GM18519 (cell line): ENCODE data around the gene KCNQ1OT1.

Source experiments
- ATAC-seq: cut with Tn5 transposase; IDR thresholded peaks from one replicate; pipeline ENCODE4 v1.9.1; 2021; ENCODE audit warnings: mild to moderate bottlenecking, moderate library complexity; ENCODE audit not compliant: unreplicated experiment, low FRiP score

KCNQ1OT1 gene

DNA sequence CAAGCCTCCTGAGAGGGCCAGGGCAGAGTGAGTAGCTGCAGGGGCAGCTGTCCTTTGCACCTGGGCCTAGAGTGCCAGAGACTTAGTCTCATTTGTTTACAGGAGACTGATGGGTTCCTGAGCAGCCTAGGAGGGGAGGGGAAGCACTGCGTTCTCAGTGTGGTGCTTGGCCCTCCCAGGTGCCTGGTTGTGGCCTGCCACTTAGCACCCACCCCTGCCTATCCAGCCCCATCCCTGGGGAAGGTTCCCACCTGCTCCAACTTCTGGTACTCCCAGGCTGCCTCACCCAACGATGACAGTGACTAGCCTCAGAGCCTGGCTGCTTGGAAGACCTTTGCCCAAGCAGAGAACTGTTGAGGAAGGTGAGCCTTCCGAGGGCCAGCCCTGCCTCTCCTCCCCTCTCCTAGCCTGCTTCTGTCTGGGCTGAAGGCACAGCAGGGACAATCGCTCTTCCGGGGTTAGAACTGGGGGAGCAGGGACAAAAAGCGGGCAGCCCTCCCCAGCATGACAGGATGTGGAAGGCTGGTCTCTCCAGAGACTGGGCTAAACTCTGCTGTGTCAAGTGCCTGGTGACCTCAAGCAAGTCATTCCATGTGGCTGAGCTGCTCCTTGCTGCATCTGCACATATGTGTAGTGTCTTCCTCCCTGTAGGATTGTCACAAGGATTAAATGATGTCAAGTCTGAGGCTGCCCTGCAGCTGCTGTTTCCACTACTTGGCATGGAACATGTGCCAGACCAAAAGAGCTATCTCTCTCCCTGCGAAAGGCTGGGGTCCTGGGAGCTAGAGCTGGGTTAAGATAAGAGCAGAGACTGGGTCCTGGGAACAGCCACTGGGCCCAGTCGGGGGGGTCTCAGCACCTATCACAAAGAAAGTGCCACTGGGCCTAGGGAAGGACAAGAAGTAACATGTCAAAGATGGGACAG lies 9.9 kb downstream of the KCNQ1OT1 start:
- ATAC-seq: no peak

DNA sequence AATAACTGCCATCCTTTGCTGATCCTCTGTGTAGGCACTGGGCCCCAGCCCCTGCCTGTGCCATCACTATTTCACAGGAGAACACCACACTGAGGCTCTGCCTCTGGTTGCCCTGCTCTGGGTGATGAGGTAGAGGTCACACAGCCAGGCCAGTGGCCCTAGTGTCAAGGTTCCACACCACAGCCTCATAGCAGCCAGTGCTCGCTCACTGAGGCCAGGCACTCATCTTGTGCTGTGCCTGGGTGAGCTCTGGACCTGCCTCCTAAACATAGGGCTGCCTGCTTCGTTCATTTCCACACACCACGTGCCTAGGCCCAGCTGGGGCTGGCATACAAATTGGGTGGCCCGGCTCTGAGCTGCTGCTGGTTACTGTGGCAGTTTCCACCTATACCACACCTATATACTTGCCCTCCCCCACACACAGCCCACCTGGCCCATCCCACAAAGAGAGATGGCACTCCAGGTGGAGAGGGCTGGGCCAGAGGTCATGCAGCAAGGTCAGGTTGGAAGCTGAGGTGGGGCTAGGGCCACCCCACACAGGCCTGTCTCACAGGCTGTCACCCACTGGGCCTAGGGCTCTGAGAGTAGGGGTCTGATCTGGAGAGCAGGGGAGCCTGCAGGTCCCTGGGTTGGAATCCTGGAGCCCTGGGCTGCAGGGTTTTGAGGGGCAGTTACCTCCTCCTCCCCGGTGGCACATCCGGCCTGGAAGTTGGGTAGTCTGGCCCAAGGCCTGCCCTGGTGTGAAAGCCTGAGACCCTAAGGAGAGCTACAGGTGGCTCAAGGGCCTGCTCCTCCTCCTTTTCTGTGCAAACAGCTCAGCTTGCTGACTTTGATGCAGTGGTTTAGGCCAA lies 11.2 kb downstream of the KCNQ1OT1 start:
- no peak for ATAC-seq

DNA sequence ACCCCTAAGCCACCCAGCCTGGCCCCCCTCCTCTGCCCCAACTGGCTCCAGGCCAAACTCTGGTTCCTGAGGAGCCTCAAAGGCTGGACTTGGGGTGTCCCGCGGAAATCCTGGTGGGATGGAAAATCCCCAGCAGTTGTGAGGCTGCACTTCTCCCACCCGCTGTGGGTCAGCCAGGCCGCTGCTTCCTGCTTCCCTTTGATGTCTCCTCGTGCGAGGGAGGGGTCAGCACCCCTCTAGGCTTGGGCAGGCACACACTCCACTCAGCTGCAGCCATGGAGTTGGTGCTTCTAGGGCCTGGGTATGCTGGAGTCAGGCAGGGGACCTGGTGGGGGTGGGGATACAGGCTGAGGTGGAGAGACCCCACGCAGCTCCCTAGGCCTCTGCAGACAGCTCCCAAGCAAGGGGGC lies 12.0 kb downstream of the KCNQ1OT1 start:
- no peak for ATAC-seq

DNA sequence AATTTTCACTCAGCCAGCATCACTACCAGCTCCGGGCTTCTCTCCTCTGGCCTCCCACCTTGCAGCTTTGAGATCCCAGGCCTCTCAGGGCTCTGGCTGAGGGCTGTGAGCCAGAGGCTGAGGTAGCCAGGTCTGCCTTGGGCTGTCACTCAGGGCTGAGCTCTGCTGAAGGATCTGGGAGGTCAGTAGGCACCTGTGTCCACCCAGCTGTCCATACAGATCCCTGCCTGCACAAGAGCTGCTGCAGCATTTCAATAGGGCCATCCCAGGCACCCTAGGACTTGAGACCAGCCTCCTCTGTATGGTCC lies 12.6 kb downstream of the KCNQ1OT1 start:
- no peak for ATAC-seq

DNA sequence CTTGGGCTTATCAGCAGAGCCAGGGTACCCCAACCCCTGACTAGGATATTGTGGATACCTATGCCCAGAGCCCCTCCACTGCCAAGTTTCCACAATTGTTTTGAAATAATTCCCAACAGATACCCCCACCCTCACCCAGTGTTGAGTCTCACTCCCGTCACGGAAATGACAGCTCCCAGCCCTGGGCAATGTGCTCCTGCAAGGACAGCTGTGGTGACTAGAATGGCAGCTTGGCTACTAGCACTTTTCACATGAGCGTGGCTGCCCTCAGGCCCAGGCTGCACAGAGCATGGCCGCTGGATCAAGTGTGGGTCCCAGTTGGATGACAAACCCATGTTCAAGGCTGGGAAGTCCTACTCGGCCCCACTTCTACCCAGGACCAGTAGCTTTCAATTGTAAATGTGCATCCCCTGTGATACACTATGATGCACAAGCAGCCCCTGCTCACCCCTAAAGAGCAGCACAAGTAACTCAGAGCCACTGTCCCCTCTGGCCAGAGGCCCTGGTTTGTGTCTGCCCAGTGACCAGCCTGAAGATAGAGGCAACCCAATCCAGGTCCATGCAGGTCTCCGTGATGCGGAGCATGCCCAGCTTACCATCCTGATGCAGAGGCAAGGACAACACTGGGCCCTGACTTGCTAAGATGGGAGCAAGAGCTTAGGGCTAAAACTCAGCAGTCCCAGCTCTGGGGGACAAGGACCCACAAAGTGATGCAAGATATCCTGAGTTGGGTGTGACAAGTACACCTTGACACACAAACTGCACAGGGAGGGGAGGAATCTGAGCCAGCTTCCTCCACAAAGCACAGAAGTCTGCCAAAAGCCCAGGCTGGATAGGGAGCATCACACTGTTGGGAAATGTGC lies 13.2 kb downstream of the KCNQ1OT1 start:
- no peak for ATAC-seq

DNA sequence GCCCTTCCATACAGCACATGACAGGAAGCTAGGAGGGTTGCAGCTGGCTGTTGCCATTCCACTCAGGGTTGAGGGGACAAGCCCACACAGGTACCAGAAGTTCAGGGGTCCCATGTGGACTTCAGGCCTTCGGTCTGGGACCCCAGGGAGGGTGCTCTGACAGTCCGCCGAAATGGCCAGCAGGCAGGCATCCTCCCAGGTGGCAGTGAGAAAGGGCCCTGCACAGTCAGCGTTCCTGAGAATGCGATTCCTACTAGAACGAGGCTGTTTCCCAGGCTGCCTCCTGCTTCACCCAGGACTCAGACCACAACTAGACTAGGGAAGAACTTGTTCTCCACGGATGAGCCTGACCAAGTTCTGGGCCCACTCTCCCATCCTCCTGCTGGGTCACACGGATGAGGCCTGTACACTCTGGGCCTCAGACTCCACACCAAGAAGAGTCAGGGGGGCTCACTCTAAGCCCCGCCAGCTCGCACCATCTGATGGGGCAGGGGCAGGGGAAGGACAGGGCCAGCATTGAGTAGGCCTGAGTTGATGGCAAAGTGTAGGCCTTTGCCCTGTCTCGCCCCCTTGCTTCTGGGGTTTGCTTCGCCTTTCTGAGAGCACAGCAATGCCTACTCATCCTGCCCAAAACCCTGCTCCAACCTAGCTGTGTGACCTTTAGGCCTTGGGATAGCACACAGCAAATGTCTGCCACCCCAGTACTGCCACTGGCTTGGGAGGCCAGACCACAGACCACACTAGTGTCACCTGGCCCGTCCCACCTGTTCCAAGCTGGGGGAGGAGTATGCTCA lies 14.0 kb downstream of the KCNQ1OT1 start:
- no peak for ATAC-seq

DNA sequence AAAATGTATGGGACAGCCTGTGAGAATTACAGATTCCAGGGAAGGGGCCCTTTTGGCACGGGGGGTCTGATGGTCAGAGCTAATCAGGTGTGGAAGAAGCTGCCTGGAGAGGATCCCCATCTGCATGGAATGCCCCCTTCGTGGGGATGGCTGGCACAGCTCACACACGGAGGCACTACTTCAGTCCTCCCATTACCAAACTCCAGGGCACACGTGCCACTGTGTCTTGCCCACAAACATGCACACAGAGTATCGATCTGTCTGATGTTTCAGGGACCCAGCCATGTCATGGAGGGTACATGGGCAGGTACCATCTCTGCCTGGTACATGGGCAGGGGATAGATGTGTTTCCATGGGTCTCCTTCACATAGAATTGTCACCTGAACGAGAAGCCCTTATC lies 14.7 kb downstream of the KCNQ1OT1 start:
- no peak for ATAC-seq

DNA sequence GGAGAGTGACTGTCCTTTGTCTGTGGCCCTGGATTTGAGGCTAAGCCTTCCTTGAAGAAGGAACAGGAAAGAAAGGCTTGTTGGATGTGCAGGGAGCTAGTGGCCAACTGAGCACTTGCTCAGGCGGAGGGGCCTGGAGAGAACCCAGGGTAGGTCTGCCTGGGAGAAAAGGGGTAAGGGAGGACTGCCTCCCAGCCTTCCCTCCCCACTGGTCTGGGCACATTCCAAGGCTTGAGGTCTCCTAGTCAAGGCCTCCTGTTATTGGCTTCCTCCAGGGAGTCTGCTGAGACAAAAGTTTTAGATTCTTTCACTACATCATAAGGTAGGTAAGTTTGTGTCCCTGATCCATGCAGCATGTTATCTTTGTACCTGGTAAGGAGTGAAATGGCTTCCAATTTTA lies 15.2 kb downstream of the KCNQ1OT1 start:
- ATAC-seq: no peak

DNA sequence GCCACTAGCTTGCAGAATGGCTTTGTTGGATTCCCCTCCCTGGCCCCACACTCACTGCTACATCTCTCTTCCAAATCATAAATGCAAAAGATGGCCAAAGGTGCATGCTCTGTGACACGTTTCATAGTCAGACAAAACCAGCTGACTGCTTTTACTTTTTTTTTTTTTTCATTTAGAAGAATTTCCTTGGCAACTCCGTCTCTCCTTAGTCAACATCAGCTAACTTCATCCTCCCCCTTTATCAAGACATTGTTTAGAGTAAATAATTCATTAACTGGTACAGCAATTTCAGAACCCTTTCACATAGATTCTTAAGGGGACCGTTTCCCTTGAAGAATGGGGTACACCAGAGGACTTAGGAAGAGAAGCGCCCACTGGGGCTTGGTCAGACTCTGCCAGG lies 16.0 kb downstream of the KCNQ1OT1 start:
- ATAC-seq: no peak

DNA sequence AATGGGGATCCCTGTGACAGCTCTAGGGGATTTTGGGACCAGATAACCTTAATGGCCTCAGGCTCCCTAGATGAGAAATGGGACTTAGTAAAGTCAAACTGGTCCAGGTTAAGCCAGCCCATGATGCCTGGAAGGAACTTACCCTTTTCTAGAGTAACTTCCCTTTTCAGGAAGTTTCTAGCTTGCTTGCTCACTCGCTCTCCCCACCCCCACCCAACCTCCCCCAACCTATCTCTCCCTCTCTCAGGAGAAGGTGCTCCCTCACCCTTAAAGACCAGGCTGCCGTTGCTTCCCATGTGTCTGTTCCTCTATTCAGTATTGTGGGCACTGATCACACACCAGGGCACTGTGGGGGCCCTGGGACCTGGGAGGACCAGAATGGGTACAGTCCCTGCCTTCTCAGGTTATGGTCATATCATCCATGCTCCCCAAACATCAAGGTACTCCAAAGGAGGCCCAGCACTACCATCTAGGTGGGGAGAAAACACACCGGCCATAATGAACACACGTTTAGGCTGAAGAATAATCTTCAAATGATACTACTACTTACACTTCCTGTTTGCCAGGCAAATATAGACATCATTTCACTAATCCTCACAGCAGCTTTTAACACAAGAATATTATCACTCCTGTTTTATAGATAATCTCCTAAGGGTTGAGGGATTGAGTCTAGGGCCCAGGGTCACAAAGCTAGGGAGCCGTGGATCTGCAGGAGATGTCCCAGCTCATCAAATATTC lies 18.2 kb downstream of the KCNQ1OT1 start:
- no peak for ATAC-seq

DNA sequence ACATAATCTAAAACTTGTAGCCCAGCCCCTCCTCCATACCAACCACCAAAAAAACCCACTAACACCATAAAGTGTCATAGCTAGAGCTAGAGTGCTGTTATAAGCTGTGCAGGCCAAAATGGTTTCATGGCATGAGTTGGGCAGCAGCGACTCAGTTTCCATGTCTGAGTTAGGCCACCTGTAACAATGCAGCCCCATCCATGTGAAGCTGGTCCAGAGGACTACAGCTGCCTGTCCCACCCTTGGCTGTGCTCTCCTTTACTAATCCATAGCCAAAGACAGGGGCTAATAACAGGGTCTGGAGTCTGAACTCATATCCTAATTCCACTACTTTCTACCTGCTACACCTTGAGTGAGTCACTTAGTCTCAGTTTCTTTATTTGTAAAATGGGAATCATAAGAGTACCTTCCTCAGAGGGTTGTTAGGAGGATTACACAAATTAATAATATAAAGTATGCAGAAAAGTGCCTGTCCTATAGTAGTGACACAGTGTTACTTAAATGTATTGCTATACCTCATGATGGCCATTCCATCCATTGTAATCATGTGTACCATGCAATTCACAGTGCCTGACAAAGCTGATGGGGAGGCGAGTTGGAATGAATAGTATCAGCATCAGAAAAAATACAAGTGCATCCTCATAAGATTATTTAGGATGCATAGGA lies 20.6 kb downstream of the KCNQ1OT1 start:
- no peak for ATAC-seq

DNA sequence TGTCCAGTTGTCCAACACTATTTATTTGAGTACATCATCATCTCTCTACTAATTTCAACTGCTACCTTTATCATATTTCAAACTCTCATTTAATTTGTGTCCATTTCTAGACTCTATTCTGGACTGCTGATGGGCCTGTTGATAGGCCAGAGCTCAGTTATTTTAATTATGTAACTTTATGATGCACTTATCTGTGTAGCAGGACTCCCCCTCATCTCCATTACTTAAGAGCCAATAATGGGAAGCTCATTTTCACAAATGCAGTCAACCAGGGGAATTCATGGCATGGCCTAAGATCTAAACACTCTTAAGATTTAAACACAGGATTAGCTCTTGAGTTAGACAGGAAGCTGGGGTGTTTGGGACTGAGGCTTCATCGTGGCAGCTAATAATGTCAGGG lies 21.4 kb downstream of the KCNQ1OT1 start:
- no peak for ATAC-seq

DNA sequence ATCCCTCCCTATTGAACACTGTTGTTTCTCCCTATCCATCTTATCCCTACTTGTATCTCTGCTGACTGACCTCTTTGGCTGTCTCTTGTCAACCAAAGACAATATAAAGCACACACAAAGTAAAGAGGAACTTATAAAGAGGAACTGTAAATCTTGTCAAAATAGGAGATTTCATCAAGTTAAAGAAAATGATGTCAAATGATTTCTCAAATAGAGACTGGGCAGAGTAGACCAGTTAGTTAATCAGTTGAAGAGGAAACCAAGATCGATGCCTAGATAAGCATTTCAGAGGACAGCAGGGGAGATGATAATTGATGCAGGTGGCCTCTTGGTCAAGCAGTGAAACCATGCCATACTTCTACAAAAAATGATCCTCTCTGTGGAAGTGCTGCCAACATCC lies 22.7 kb downstream of the KCNQ1OT1 start:
- no peak for ATAC-seq

DNA sequence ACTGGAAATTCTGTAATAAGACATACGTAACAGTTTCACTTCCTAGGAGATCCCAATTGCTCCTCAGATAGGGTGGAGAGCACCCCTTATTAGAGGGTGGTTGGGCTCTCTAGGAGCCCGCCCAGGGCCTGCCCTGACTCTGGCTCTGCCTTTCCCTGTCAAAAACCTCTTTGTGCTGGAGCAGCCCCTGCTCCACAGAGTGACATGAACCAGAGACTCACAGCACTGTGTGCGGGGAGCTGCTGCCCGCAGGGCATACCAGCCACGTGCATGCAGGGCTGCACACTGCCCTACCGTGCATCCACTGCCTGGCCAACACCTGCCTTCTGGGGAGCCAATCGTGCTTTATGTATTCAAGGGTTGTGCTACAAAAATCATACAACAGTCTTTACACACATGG lies 24.3 kb downstream of the KCNQ1OT1 start:
- no peak for ATAC-seq

DNA sequence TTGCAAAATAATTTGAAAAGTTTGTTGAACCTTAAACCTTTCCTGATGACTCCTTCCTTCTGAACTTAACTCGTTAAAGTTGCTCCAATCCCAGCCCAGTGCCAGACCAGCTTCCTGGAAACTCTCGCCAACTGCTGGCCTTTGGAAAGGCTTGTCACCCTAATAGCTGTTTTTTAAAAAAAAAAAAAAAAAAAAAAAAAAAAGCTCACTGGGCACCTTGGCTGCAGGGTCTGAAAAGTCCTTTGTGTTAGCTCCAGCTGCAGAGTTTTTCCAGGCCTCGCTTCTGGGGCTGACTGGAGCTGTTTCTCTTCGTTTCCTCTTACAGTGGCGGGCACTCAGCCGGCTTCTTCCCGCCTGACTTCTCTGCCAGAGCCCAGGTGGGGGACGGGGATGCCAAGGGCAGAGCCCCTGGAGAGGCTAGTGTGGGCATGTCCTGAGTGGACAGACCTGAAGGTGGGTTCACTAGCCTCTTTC lies 25.1 kb downstream of the KCNQ1OT1 start:
- ATAC-seq: no peak

DNA sequence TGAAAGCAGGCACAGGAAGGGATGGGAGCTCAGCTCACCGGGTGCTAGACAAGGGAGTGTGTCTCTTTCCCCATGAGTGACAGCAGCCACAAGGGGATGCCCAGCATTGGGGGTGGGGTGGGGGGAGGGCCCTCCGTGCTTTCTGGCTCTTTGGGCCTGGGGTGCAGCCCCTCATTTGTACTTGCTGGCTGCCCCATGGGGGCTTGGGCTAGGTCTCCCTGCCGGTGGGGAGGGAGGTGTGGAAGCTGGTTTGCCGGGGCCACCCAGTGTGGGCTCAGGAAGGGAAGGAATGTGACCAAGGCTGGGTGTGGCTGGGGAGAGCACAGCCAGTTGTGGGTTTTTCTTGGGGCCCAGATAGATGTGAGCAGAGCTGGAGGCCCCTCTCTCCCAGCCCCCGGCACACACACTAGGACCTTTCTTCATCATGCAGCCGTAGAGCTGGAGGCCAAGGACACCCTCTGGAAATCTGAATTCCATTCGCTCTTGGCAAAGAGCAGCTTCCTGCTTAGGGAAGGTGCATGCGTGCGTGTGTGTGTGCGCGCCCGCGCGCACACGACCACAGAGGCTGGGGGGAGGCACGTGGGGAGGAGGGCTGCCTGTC lies 25.8 kb downstream of the KCNQ1OT1 start:
- ATAC-seq: no peak

DNA sequence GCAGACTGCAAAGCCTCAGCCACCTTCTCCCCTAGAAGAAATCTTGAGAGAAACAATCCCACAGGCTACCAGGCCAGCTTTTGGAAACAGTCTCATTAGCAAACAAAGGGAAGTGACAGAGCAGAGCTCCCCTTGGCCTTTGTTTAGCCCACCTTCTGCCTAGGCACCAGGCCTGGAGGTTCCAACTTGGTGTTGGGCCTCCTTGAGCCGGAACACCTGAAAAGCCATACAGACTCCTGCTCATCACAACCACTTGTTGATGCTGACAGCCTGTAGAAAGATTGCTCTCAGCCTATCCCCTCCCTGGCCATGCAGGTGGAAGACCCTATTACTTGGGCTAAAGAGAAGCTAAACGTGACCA lies 26.6 kb downstream of the KCNQ1OT1 start:
- ATAC-seq: no peak

DNA sequence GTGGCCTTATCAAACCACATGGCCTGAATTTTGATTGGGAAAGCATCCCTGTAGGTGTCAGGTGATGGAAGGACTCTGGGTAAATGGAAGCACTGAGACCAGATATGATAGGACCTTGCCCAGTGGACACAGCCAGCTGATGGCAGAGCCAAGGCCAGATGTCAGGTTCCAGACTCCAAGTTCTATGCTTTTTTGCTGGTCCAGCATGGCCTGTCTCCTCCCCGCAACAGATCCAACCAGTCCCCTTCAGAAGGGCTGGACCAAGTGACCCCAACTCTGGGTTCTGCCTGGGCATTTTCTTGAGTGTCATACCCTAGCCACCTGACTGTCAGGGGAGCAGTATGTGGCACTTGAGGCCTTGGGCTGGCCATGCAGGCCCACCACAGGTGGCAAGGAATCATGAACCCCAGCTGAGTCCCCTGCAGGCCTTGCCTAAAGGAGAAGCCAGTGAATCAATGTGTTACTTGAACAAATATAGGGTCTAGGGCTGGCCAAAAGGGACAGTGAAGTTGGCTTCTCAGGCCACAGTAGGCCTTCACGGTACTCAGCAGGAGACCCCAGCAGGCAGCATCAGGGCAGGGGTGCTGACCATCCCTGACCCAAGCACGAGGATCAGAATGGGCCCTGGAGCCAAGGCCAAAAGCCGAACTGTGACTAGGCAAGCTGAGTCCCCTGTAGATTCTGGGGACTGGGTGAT lies 27.1 kb downstream of the KCNQ1OT1 start:
- no peak for ATAC-seq
